Heart left ventricle (tissue), 16 donors: ENCODE data around the gene SLC7A7. TPM values are rescaled to one million over a fixed set of nuclear protein-coding genes. Genes with fewer than 3 reads are reported as not detected.

Source experiments
- ATAC-seq, 4 donors: fragments of 200-7000 bp; cut with Tn5 transposase; one replicate each; pipeline ENCODE4 v1.9.1; 2020 to 2022; ENCODE audit warnings: moderate library complexity in 4 of 4, mild to moderate bottlenecking in 3 of 4, moderate number of reproducible peaks in 1 of 4
- DNase-seq, 5 donors: peaks; one replicate each; pipeline ENCODE4 v3.0.0-alpha.2; 2020
- H3K27ac ChIP-seq, 12 donors: fragments of 200-600 bp; sonication (generic) in 4 of 12; one replicate each; pipeline versions ENCODE4 v1.5.0 to v1.8.0; 2016 to 2022; ENCODE audit warnings: mild to moderate bottlenecking in 2 of 12
- H3K27me3 ChIP-seq, 9 donors: fragments of 200-600 bp; sonication (generic) in 2 of 9; one replicate each; pipeline versions ENCODE4 v1.5.1 to v1.8.0; 2016 to 2022; ENCODE audit warnings: mild to moderate bottlenecking in 3 of 9
- H3K36me3 ChIP-seq, 9 donors: fragments of 200-600 bp; sonication (generic) in 2 of 9; one replicate each; pipeline versions ENCODE4 v1.5.0 to v1.8.0; 2018 to 2022; ENCODE audit warnings: mild to moderate bottlenecking in 2 of 9
- H3K4me1 ChIP-seq, 12 donors: fragments of 200-600 bp; sonication (generic) in 4 of 12; one replicate each; pipeline versions ENCODE4 v1.5.0 to v1.8.0; 2016 to 2022; ENCODE audit warnings: mild to moderate bottlenecking in 3 of 12
- H3K4me3 ChIP-seq, 12 donors: fragments of 200-600 bp; sonication (generic) in 4 of 12; one replicate each; pipeline versions ENCODE4 v1.5.0 to v1.8.0; 2017 to 2022; ENCODE audit warnings: mild to moderate bottlenecking in 9 of 12, moderate library complexity in 4 of 12
- H3K9me3 ChIP-seq, 12 donors: fragments of 200-600 bp; sonication (generic) in 4 of 12; one replicate each; pipeline versions ENCODE4 v1.5.0 to v1.8.0; 2016 to 2022; ENCODE audit warnings: mild to moderate bottlenecking in 1 of 12
- CTCF ChIP-seq, 12 donors: fragments of 200-600 bp; sonication (generic) in 4 of 12; IDR thresholded peaks; one replicate each; pipeline versions ENCODE4 v1.5.0 to v1.8.0; 2018 to 2022; ENCODE audit warnings: antibody characterized with exemption in 12 of 12, mild to moderate bottlenecking in 5 of 12
- POLR2A ChIP-seq, 2 donors: fragments of 450-650 bp; IDR thresholded peaks; one replicate each; pipeline ENCODE4 v1.6.1; 2017; ENCODE audit warnings: antibody characterized with exemption in 2 of 2, mild to moderate bottlenecking in 2 of 2, moderate library complexity in 2 of 2
- WGBS, 4 donors: extraction: QIAGEN DNeasy Blood & Tissue Kit in 2 of 4; methylation state at CpG; one replicate each; pipeline versions ENCODE4 v1.1.5 to v1.1.7; 2013 to 2018; 5-methylcytosine and 5-hydroxymethylcytosine counted together
- intact Hi-C, 10 donors: fragments of 100-400 bp; cut with DNase I; formaldehyde crosslinking; loops; one replicate each; pipeline versions ENCODE4 v1.11.1 to v1.14.2; 2022
- polyA plus RNA-seq, 2 donors: library from polyadenylated mRNA; stranded (reverse); fragments of 200-250 nt; gene quantifications; one replicate each; pipeline ENCODE4 v1.2.3, GENCODE V29; 2013
- total RNA-seq, 9 donors: library from RNA; depleted of rRNA in 2 of 9; stranded (reverse); fragments of >200 nt in 2 of 9; fragmentation: NEBNext Ultra II Directional in 3 of 9; extraction: Animal tissue kit (Norgen Biotek cat#: 25700) in 3 of 9; gene quantifications; one replicate each; pipeline versions ENCODE4 v1.1.0 to v1.2.4, GENCODE V29; 2016 to 2023
- donor health status: ischemic (EF 13 %, LVEDD 7.1; RV severe dilation, severe dysfunction).
- donor health status: healthy with polysubstance abuse.
- donor health status: DM: no; HTN: yes; CAD: no.
- donor health status: DM: no; HTN: no; CAD: no.
- donor health status: ischemic (EF 25% LVEDD 6.9; RV normal size, moderate dysfunction).
- donor health status: ischemic (EF 25% LVEDD 5.7; RV mildly dilated, moderate dysfunction).
- donor health status: healthy.
- donor health status: DM: yes; HTN: yes; CAD: no.
- donor health status: ischemic (EF 35%, LVEDD 5.7; RV mildly dilated, moderate dysfunction).
- donor health status: nonischemic (EF 11% LVEDD 7.7; RV severe dilation, severe dysfunction).
- donor health status: DM: yes; HTN: yes; CAD: no.
- donor health status: PGD.
- donor health status: ischemic (EF 29% LVEDD 5.4; RV normal size, mild dysfunction).
- donor health status: nonischemic (EF 23%, LVEDD 6.1; RV moderate dilation, normal function).

Gene SLC7A7
- total and polyA plus RNA-seq, 11 donors = 1.3 to 28.0 (median 3.8) TPM

- TF ChIP-seq POLR2A (IDR thresholded peaks at IDR 0.05) (no peak), CTCF (IDR thresholded peaks at IDR 0.05) (no peak)
- 87 to 90% (median 90%) methylated on average over 8 of the region's 8 CpGs for WGBS, 4 donors
- peaks cover 0 to 30% (median 17%) of the 10 kb centered on the region in 12 donors for H3K4me1 ChIP-seq
- H3K36me3 ChIP-seq = peaks cover 0 to 79% (median 62%) of the 10 kb centered on the region in 9 donors
- ATAC-seq (no peak), DNase-seq (no peak)
- no peak overlapping the region for H3K27ac ChIP-seq
- intact Hi-C loops = loop anchor here in 1 of 10 donors (10.0 kb wide), 1 partner anchor 84 kb away; no protein-coding TSS in a partner anchor
- H3K9me3 ChIP-seq = no peaks in the 10 kb centered on the region
- H3K27me3 ChIP-seq = no peaks in the 10 kb centered on the region
- H3K4me3 ChIP-seq = no peak overlapping the region
Observed at GRCh38 chr14:22770481-22771187, 44.6 kb downstream of the SLC7A7 start.

- no peak for ATAC-seq
- Histone ChIP-seq H3K4me1 (peaks cover 0 to 32% (median 23%) of the 10 kb centered on the region in 12 donors), H3K27ac (no peak overlapping the region), H3K27me3 (no peaks in the 10 kb centered on the region), H3K4me3 (no peak overlapping the region), H3K36me3 (peaks cover 0 to 67% (median 62%) of the 10 kb centered on the region in 9 donors), H3K9me3 (no peaks in the 10 kb centered on the region)
- TF ChIP-seq POLR2A (IDR thresholded peaks at IDR 0.05) (no peak), CTCF (IDR thresholded peaks at IDR 0.05) (no peak)
- DNase-seq = no peak
- WGBS, 4 donors = 83 to 90% (median 87%) methylated on average over 2 of the region's 2 CpGs
- intact Hi-C loops = loop anchor here in 3 of 10 donors (5.0 to 10.0 kb wide), 3 partner anchors 175 to 195 kb away; partner anchors contain the start of genes ABHD4 (in 1 of the 3) and DAD1 (in 1 of the 3)
Observed at GRCh38 chr14:22769369-22769768, 45.9 kb downstream of the SLC7A7 start.

GRCh38 chr14:22768947-22769346 is 46.3 kb downstream of the SLC7A7 start:
- intact Hi-C loops = loop anchor here in 3 of 10 donors (5.0 to 10.0 kb wide), 3 partner anchors 174 to 194 kb away; partner anchors contain the start of genes ABHD4 (in 1 of the 3) and DAD1 (in 1 of the 3)

More at GRCh38 chr14:22768947-22769346, 46.3 kb downstream of the SLC7A7 start:
- no peak for ATAC-seq
- 93 to 97% (median 94%) methylated on average over 4 of the region's 4 CpGs for WGBS, 4 donors
- Histone ChIP-seq H3K4me3 (no peak overlapping the region), H3K36me3 (peaks cover 0 to 63% (median 60%) of the 10 kb centered on the region in 9 donors), H3K27ac (no peak overlapping the region), H3K4me1 (peaks cover 0 to 34% (median 23%) of the 10 kb centered on the region in 12 donors), H3K27me3 (no peaks in the 10 kb centered on the region), H3K9me3 (no peaks in the 10 kb centered on the region)
- no peak for TF ChIP-seq POLR2A (IDR thresholded peaks at IDR 0.05)
- no peak for TF ChIP-seq CTCF (IDR thresholded peaks at IDR 0.05)
- DNase-seq = no peak
